PC-9 (cell line): ENCODE data around the gene ZNF407. TPM values are rescaled to one million over a fixed set of nuclear protein-coding genes. Genes with fewer than 3 reads are reported as not detected.

ENCODE experiments used
- BruUV-seq: library from RNA; stranded (reverse); fragments of 400-500 nt; replicated peaks from 2 replicates; lab custom pipeline; 2021; lab: Mats Ljungman, UMichigan
- CTCF ChIA-PET: fragments of 300-600 bp; sonication (Branson Sonifier 250); formaldehyde crosslinking; loops from one replicate; lab custom pipeline; 2022; ENCODE audit warnings: antibody characterized with exemption; lab: Charles Lee
- POLR2A ChIA-PET: fragments of 300-600 bp; sonication (Branson Sonifier 250); formaldehyde crosslinking; loops from one replicate; lab custom pipeline; 2022; ENCODE audit warnings: antibody characterized with exemption; ENCODE audit not compliant: unreplicated experiment; lab: Charles Lee
- DNase-seq, 2 experiments: peaks; one replicate each; pipeline versions ENCODE4 v3.0.0 to v3.0.0-alpha.2; 2015 to 2022; ENCODE audit warnings: mixed read lengths in 1 of 2
- H2AFZ ChIP-seq: fragments of 200-600 bp; sonication (generic); 2 replicates; pipeline ENCODE4 v1.8.1; 2017; ENCODE audit warnings: antibody characterized with exemption
- H3F3A ChIP-seq: fragments of 200-600 bp; sonication (generic); 2 replicates; pipeline ENCODE4 v1.8.1; 2017; ENCODE audit warnings: antibody characterized with exemption, mild to moderate bottlenecking, low read depth; ENCODE audit not compliant: insufficient read depth
- H3K27ac ChIP-seq: fragments of 200-600 bp; sonication (generic); 2 replicates; pipeline ENCODE4 v1.6.1; 2016; ENCODE audit warnings: mixed run types
- H3K27me3 ChIP-seq: fragments of 200-600 bp; sonication (generic); 2 replicates; pipeline ENCODE4 v1.6.1; 2016; ENCODE audit warnings: low read depth, mixed run types; ENCODE audit not compliant: insufficient read depth
- H3K36me3 ChIP-seq: fragments of 200-600 bp; sonication (generic); 2 replicates; pipeline ENCODE4 v1.6.1; 2016; ENCODE audit warnings: low read depth, mixed run types
- H3K4me1 ChIP-seq: fragments of 200-600 bp; sonication (generic); replicated peaks from 2 replicates; pipeline ENCODE4 v1.6.1; 2016; ENCODE audit warnings: mixed run types; ENCODE audit not compliant: insufficient read depth
- H3K4me2 ChIP-seq: fragments of 200-600 bp; sonication (generic); 2 replicates; pipeline ENCODE4 v1.6.1; 2017; ENCODE audit warnings: mixed run types
- H3K4me3 ChIP-seq: fragments of 200-600 bp; sonication (generic); 2 replicates; pipeline ENCODE4 v1.6.1; 2016; ENCODE audit warnings: mixed run types
- H3K79me2 ChIP-seq: fragments of 200-600 bp; sonication (generic); 2 replicates; pipeline ENCODE4 v1.6.1; 2017; ENCODE audit warnings: low read depth, mixed run types
- H3K9me2 ChIP-seq: fragments of 200-600 bp; sonication (generic); 2 replicates; pipeline ENCODE4 v1.8.1; 2017; ENCODE audit warnings: mild to moderate bottlenecking; ENCODE audit not compliant: insufficient read depth
- H3K9me3 ChIP-seq: fragments of 200-600 bp; sonication (generic); 2 replicates; pipeline ENCODE4 v1.8.1; 2016; ENCODE audit warnings: low read depth; ENCODE audit not compliant: insufficient read depth
- H4K20me1 ChIP-seq: fragments of 200-600 bp; sonication (generic); 2 replicates; pipeline ENCODE4 v1.8.1; 2017; ENCODE audit not compliant: insufficient read depth
- CTCF ChIP-seq: fragments of 200-600 bp; sonication (generic); conservative IDR thresholded peaks from 2 replicates; pipeline ENCODE4 v1.6.1; 2017; ENCODE audit warnings: mixed run types, antibody characterized with exemption, mild to moderate bottlenecking, moderate library complexity
- EZH2 ChIP-seq: fragments of 200-600 bp; sonication (generic); IDR thresholded peaks from 2 replicates; pipeline ENCODE4 v1.8.0; 2017; ENCODE audit warnings: antibody characterized with exemption, low read depth
- intact Hi-C: fragments of 100-400 bp; cut with micrococcal nuclease; formaldehyde crosslinking; loops from one replicate; pipeline ENCODE4 v1.10.0; 2022; ENCODE audit not compliant: unreplicated experiment
- total RNA-seq: library from RNA; stranded (reverse); gene quantifications from 2 replicates; pipeline ENCODE4 v1.2.3, GENCODE V29; 2021

Gene ZNF407
- total RNA-seq, 1 experiment from 2014 or later, result 13.4 TPM

- Histone ChIP-seq H3K9me3 (no peaks in the 10 kb centered on the region), H2AFZ (no peak overlapping the region), H3K4me3 (no peak overlapping the region), H3K4me1 (no peaks in the 10 kb centered on the region), H3K9me2 (no peaks in the 10 kb centered on the region), H3K4me2 (no peak overlapping the region), H3K27ac (no peak overlapping the region), H3K36me3 (no peaks in the 10 kb centered on the region), H3K79me2 (no peaks in the 10 kb centered on the region), H3K27me3 (peaks cover 91% of the 10 kb centered on the region), H4K20me1 (no peaks in the 10 kb centered on the region), H3F3A (no peaks in the 10 kb centered on the region)
- intact Hi-C loops, result no loop called here
- POLR2A ChIA-PET, result no interaction called here
- DNase-seq, result no peak
- BruUV-seq, result no TSS peak
- CTCF ChIA-PET, result interaction anchor here (0.7 kb wide), 1 partner anchor 529 kb away, joined by 3 read pairs; no protein-coding TSS in a partner anchor
- TF ChIP-seq EZH2 (no peak), CTCF (no peak)
Measured at GRCh38 chr18:74579496-74580065, 18.1 kb upstream of the ZNF407 start.

- no peaks in the 10 kb centered on the region for H3K9me2 ChIP-seq
- H3K4me1 ChIP-seq, result no peaks in the 10 kb centered on the region
- peaks cover 94% of the 10 kb centered on the region for H3K27me3 ChIP-seq
- no peak overlapping the region for H3K27ac ChIP-seq
- H4K20me1 ChIP-seq, result no peaks in the 10 kb centered on the region
- TF ChIP-seq CTCF, result no peak
- no peak for TF ChIP-seq EZH2
- no peak overlapping the region for H2AFZ ChIP-seq
- H3K36me3 ChIP-seq, result no peaks in the 10 kb centered on the region
- ChIA-PET POLR2A (no interaction called here), CTCF (no interaction called here)
- no peak overlapping the region for H3K4me2 ChIP-seq
- H3F3A ChIP-seq, result no peaks in the 10 kb centered on the region
- H3K4me3 ChIP-seq, result no peak overlapping the region
- no peaks in the 10 kb centered on the region for H3K9me3 ChIP-seq
- no TSS peak for BruUV-seq
- no peaks in the 10 kb centered on the region for H3K79me2 ChIP-seq
- no peak for DNase-seq
- intact Hi-C loops, result no loop called here
Measured at GRCh38 chr18:74582642-74583041, 15.0 kb upstream of the ZNF407 start.

- no peak for DNase-seq
- ChIA-PET CTCF (no interaction called here), POLR2A (no interaction called here)
- Histone ChIP-seq H3F3A (no peaks in the 10 kb centered on the region), H3K4me2 (no peak overlapping the region), H3K27me3 (peaks cover 78% of the 10 kb centered on the region), H3K36me3 (no peaks in the 10 kb centered on the region), H3K9me2 (no peaks in the 10 kb centered on the region), H4K20me1 (no peaks in the 10 kb centered on the region), H3K79me2 (no peaks in the 10 kb centered on the region), H3K9me3 (no peaks in the 10 kb centered on the region), H2AFZ (no peak overlapping the region; the same call in 1 of the 2 replicates), H3K27ac (no peak overlapping the region), H3K4me3 (no peak overlapping the region), H3K4me1 (no peaks in the 10 kb centered on the region)
- TF ChIP-seq CTCF (no peak), EZH2 (no peak)
- BruUV-seq, result no TSS peak
- intact Hi-C loops, result no loop called here
Measured at GRCh38 chr18:74587441-74587840, 10.2 kb upstream of the ZNF407 start.
